IPS DF 6.9 (cell line): ENCODE measurements around the gene CLEC3B.

Experiments
- DNase-seq: peaks from one replicate; pipeline ENCODE4 v3.0.0-alpha.2; 2013; ENCODE audit warnings: low read depth, low spot score
- H3K27ac ChIP-seq: one replicate; pipeline ENCODE4 v1.5.1; 2013; ENCODE audit warnings: low read length, control low read depth
- H3K27me3 ChIP-seq: 2 replicates; pipeline ENCODE4 v1.6.1; 2013; ENCODE audit warnings: mild to moderate bottlenecking, low read length; ENCODE audit not compliant: control insufficient read depth, insufficient read depth
- H3K36me3 ChIP-seq: 2 replicates; pipeline ENCODE4 v1.6.1; 2013; ENCODE audit warnings: low read length; ENCODE audit not compliant: control insufficient read depth, insufficient read depth
- H3K4me1 ChIP-seq: 2 replicates; pipeline ENCODE4 v1.6.1; 2013; ENCODE audit warnings: low read length; ENCODE audit not compliant: control insufficient read depth, insufficient read depth
- H3K4me3 ChIP-seq: 2 replicates; pipeline ENCODE4 v1.5.1; 2013; ENCODE audit warnings: mild to moderate bottlenecking, low read length
- H3K9me3 ChIP-seq: 2 replicates; pipeline ENCODE4 v1.6.1; 2013; ENCODE audit warnings: low read length, inconsistent platforms; ENCODE audit not compliant: control insufficient read depth, insufficient read depth
- WGBS: extraction: QIAGEN DNeasy Blood & Tissue Kit; methylation state at CpG from one replicate; pipeline ENCODE4 v1.1.7; 2013; ENCODE audit warnings: mixed read lengths, missing lambda C conversion rate; ENCODE audit not compliant: insufficient read length, insufficient coverage; 5-methylcytosine and 5-hydroxymethylcytosine counted together

The CLEC3B gene

DNA sequence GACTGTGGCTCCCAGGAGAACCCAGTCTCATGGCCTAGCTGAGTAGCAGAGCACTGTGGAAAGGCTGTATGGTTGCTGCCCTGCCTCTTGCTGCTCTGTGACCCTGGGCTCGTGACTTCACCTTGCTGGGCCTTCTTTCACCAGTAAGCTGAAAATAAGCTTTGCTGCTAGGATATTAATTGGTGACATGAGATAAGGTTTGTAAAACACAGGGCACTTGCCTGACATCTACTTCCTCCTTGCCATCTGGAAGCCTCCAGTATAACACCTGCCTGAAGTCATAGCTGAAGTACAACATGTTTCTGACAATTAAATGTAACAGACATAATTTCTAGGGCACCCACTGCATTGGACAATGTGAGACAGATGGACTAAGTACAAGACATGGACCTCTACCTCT is 53.6 kb downstream of the CLEC3B start:
- Histone ChIP-seq H3K4me3 (no peak overlapping the region), H3K36me3 (no peaks in the 10 kb centered on the region), H3K27ac (no peak overlapping the region), H3K9me3 (no peaks in the 10 kb centered on the region), H3K4me1 (no peaks in the 10 kb centered on the region), H3K27me3 (no peaks in the 10 kb centered on the region)
- DNase-seq = no peak
- WGBS = no CpG with 5 or more reads among the region's 1 CpG

GRCh38 chr3:45080824-45081223 is 54.7 kb downstream of the CLEC3B start:
- Histone ChIP-seq H3K27me3 (no peaks in the 10 kb centered on the region), H3K9me3 (no peaks in the 10 kb centered on the region), H3K4me3 (no peak overlapping the region), H3K27ac (no peak overlapping the region), H3K36me3 (peaks cover 4% of the 10 kb centered on the region; the same call in 1 of the 2 replicates), H3K4me1 (no peaks in the 10 kb centered on the region)
- DNase-seq = no peak
- no CpG with 5 or more reads among the region's 1 CpG for WGBS

DNA sequence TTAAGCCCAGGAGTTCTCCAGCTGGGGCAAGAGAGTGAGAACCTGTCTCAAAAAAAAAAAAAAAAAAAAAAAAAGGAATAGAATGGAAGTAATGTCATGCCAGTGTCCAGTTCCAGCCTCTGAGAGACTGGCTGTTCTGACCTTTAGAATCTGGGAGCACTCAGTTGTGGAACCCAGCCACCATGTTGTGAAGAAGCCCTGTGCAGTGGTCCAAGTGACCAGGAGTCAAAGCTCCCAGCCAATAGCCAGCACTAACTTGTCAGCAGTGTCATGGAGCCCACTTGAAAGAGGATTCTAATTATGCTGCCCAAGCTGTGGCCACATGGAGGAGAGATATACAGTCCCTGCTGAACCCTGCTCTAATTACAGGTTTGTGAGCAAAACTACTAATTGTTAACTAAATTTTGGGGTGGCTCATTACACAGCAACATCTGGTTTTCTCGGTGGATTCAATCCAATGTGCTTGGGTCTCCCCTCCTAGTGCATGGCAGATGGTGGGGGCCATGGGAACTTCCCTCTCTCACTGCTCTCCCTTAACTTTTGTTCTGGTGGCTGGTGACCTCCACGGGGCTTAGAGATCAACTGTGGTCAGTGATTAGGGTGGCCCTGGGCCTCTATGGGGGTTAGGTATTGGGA is 55.5 kb downstream of the CLEC3B start:
- Histone ChIP-seq H3K27me3 (no peaks in the 10 kb centered on the region), H3K9me3 (no peaks in the 10 kb centered on the region), H3K4me3 (no peak overlapping the region), H3K27ac (no peak overlapping the region), H3K4me1 (no peaks in the 10 kb centered on the region), H3K36me3 (peaks cover 4% of the 10 kb centered on the region; the same call in 1 of the 2 replicates)
- DNase-seq = no peak
- no CpG with 5 or more reads among the region's 2 CpGs for WGBS

DNA sequence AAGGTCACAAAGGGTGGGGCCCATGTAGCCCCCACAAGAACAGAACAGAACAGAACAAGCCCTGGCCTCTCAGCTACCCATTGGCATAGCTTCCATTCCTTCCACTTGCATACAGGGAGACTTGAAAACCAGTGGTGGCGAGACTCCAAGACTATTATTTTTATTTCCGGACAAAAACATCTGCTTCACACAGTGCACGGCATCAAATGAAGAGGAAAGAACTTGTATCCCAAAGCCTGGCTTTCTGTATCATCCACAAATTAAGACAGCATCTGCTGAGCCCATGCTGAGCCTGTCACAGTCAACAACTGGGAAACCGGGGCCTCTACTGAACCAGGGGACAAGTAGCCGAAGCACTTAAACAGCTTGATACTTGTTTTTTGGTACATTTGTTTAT is 56.0 kb downstream of the CLEC3B start:
- Histone ChIP-seq H3K9me3 (no peaks in the 10 kb centered on the region), H3K36me3 (peaks cover 4% of the 10 kb centered on the region; the same call in 1 of the 2 replicates), H3K27me3 (no peaks in the 10 kb centered on the region), H3K4me3 (no peak overlapping the region), H3K27ac (no peak overlapping the region), H3K4me1 (no peaks in the 10 kb centered on the region)
- DNase-seq = no peak
- WGBS = no CpG with 5 or more reads among the region's 5 CpGs

DNA sequence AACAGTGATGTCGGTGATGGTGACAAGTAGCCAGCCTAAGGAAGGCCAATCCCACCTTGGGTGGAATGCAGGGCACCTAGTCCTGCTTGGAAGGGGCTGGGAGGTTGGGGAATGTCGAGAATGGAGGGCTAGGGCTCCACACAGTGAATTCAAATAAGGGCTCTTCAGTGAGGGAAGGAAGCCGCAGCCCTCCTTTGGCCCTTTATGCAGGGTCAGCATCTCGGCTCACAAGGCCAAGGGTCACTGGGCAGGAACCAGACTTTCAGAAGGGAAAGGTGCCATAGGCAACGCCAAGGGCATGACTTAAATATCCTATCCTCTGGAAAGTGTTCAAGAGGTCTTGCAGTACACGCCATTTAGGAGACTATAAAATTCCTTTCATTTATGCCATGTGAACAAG is 56.9 kb downstream of the CLEC3B start:
- WGBS = no CpG with 5 or more reads among the region's 6 CpGs
- Histone ChIP-seq H3K4me3 (no peak overlapping the region), H3K4me1 (no peaks in the 10 kb centered on the region), H3K27ac (no peak overlapping the region), H3K36me3 (peaks cover 4% of the 10 kb centered on the region; the same call in 1 of the 2 replicates), H3K9me3 (no peaks in the 10 kb centered on the region), H3K27me3 (no peaks in the 10 kb centered on the region)
- no peak for DNase-seq

DNA sequence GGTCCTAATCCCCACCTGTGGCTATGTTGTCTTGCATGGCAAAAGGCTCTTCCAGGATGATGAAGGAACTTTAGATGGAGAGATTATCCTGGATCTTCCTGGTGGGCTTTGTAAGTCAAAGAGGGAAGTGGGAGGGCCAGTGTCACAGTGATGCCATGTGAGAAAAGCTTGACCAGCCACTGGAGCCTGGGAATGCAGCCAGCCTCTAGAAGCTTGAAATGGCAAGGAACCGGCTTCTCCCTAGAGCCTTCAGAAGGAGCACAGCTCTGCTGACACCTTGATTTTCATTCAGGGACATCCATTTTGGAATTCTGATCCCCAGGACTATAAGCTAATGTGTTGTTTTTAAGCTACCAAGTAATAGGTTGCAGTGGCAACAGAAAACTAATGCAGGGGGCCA is 58.3 kb downstream of the CLEC3B start:
- H3K9me3 ChIP-seq = no peaks in the 10 kb centered on the region
- no CpG with 5 or more reads among the region's 1 CpG for WGBS
- peaks cover 4% of the 10 kb centered on the region; the same call in 1 of the 2 replicates for H3K36me3 ChIP-seq
- H3K4me1 ChIP-seq = no peaks in the 10 kb centered on the region
- no peaks in the 10 kb centered on the region for H3K27me3 ChIP-seq
- DNase-seq = no peak
- no peak overlapping the region for H3K27ac ChIP-seq
- H3K4me3 ChIP-seq = no peak overlapping the region

DNA sequence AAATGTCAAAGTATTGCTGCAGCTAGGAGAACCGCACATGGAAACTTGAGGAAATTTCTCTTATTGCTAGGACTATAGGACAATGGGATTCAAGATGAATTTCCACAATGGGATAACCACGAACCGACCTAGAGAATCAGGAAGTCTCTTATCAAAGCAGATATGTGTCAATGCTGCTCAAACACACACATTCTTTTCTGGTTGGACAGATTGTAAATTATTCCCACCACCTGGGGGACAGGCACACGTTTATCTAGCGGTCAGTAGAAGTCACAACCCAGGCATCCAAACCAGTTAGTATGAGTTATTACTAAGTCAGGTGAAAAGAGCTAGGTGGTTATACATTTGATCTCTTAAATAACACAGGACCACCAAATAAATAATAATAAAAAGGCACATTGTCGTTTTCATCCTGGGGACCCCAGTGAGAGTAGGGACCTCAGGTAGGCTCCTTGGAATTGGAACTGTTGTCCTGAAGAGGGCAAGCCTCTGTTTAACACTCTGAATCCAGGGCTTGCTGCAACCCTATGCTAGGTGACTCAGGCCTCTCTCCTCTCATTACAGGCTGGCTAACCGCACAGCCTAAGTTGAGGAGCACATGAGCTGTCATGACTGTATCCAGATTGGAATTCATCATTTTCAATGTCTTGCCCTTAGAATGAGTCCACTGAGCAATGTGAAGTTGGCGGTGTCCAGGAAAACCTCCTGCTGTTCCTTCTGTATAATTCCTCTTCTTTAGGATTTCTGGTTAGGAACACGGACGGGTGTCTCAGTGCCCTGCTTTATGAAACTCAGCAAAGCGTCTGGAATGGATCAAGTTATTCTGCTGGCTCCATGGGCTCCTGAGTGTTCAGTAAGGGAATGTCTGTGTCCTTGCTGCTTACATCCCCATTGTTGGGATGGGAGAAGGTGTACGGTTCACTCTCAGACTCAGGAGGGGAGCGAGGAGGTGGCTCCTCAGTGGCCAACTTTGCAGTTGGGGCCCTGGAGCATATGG is 59.0 kb downstream of the CLEC3B start:
- DNase-seq = no peak
- H3K36me3 ChIP-seq = peaks cover 6% of the 10 kb centered on the region; the same call in 1 of the 2 replicates

More for the DNA sequence above, 59.0 kb downstream of the CLEC3B start:
- Histone ChIP-seq H3K9me3 (no peaks in the 10 kb centered on the region), H3K27ac (no peak overlapping the region), H3K4me3 (no peak overlapping the region), H3K27me3 (no peaks in the 10 kb centered on the region), H3K4me1 (no peaks in the 10 kb centered on the region)
- WGBS = no CpG with 5 or more reads among the region's 13 CpGs
